ENCODE data around the gene LZTS2. TPM values are rescaled to one million over a fixed set of nuclear protein-coding genes. Genes with fewer than 3 reads are reported as not detected.

LZTS2 gene
- total RNA-seq, 2 experiments from 2014 or later: 12.0 to 12.5 TPM

GRCh38 chr10:101040851-101041250, 41.2 kb downstream of the LZTS2 start:
- no peak overlapping the region for H3K4me3 Mint-ChIP-seq
- H3K27ac Mint-ChIP-seq: no peak overlapping the region
- DNase-seq: no peak
- no peaks in the 10 kb centered on the region for H3K9me3 Mint-ChIP-seq
- no peaks in the 10 kb centered on the region for H3K27me3 Mint-ChIP-seq
- CTCF ChIA-PET: interaction anchor here (0.7 to 28.4 kb wide), 13 partner anchors 9 to 558 kb away, joined by 3 to 559 read pairs (median 5); partner anchors contain the start of genes KAZALD1, PDZD7 and SFXN3
- peaks cover 3% of the 10 kb centered on the region for H3K36me3 Mint-ChIP-seq
- intact Hi-C loops (cut with micrococcal nuclease): loop anchor here (1.0 to 5.0 kb wide), 2 partner anchors 26 to 101 kb away; no protein-coding TSS in a partner anchor
- POLR2A ChIA-PET: no interaction called here
- H3K4me1 Mint-ChIP-seq (ENCODE audit: low read depth): peaks cover 21% of the 10 kb centered on the region

DNA sequence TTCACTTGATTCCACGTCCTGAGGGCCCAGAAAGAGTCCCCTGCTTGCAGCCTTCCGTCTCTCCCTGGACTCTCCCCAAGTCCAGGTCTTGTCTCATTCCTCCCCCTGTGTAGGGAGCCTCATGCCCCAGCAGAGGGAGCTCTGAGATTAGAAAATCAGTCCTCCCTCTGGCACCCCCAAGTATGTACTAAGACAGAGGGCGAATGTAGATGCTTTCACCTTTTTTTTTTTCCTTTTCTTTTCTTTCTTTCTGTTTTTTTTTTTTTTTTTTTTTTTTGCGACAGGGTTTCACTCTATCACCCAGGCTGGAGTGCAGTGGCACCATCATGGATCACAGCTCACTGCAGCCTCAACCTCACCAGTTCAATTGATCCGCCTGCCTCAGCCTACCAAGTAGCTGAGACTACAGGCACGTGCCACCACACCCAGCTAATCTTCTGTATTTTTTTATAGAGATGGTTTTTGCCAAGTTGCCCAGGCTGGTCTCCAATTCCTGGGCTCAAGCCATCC, 41.7 kb downstream of the LZTS2 start:
- Mint-ChIP-seq H3K27ac (no peak overlapping the region), H3K4me3 (no peak overlapping the region), H3K27me3 (peaks cover 3% of the 10 kb centered on the region), H3K36me3 (peaks cover 3% of the 10 kb centered on the region), H3K9me3 (no peaks in the 10 kb centered on the region), H3K4me1 (ENCODE audit: low read depth) (peaks cover 21% of the 10 kb centered on the region)
- CTCF ChIA-PET: interaction anchor here (0.6 to 28.4 kb wide), 22 partner anchors 10 to 559 kb away, joined by 3 to 559 read pairs (median 4); partner anchors contain the start of genes KAZALD1, PDZD7 and SFXN3
- intact Hi-C loops (cut with micrococcal nuclease): loop anchor here (1.0 to 5.0 kb wide), 2 partner anchors 26 to 101 kb away; no protein-coding TSS in a partner anchor
- POLR2A ChIA-PET: interaction anchor here (2.7 kb wide), 1 partner anchor 10 kb away, joined by 14 read pairs; the partner anchor contains the start of genes PDZD7 and SFXN3
- DNase-seq: peak; percentile 82

DNA sequence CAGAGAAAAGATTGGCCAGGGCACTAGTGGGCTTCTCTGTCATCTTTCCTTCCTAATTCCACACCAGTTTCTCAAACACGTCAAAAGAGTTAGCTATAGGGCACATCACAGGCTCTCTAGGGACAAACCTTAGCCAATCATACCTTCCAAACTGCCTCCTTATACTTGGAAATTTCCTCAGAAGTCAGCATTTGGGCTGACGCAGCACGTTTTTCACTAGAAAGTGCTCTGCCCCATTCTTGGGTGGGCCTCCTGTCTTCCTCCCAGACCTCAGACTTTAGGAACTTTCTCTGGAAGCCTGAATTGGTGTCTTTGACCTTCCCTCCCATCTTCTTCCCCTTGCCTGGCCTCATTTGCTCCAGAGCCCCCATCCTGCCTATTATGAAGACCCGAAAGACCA, 42.5 kb downstream of the LZTS2 start:
- DNase-seq: no peak
- POLR2A ChIA-PET: interaction anchor here (2.7 kb wide), 1 partner anchor 11 kb away, joined by 14 read pairs; the partner anchor contains the start of genes PDZD7 and SFXN3
- intact Hi-C loops (cut with micrococcal nuclease): loop anchor here (1.0 to 5.0 kb wide), 3 partner anchors 10 to 100 kb away; no protein-coding TSS in a partner anchor
- Mint-ChIP-seq H3K4me3 (peak overlapping the region; percentile 96), H3K9me3 (no peaks in the 10 kb centered on the region), H3K4me1 (ENCODE audit: low read depth) (peaks cover 21% of the 10 kb centered on the region), H3K36me3 (peaks cover 3% of the 10 kb centered on the region), H3K27ac (peak overlapping the region; percentile 89), H3K27me3 (peaks cover 11% of the 10 kb centered on the region)
- CTCF ChIA-PET: interaction anchor here (0.8 to 28.4 kb wide), 19 partner anchors 9 to 560 kb away, joined by 3 to 559 read pairs (median 9); partner anchors contain the start of genes KAZALD1, PDZD7 and SFXN3

DNA sequence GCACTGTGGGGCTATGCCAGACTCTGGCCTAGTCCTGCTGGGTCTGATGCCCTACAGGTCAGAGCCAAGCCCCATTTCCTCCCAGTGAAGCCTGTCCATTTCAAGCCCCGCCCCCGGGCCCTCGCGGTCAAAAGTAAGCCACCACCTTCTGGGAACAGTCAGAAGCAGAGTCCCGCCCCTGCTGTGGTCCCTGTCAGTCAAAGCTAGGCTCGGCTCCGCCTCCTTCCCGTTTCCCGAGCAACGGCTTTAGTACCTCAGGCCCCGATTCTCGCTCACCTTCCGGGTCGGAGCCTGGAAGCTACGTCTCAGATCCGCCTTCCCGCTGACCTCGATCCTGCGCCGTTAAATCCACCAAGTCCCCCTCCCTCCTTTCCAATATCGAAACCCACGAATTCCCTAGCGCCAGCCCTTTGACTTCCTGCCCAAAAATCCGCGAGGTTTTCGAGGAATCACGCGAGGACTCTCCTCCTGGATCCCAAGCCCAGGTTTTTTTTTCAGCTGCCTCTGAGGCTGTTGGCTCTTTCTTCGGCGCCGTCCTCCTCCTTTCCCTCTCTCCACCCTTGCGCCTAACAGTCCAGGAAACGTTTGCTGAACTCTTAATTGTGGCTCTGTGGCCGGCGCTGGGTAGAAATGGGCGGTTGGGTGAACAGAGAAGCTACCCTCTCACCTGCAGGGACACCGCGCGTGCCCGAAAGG, 43.2 kb downstream of the LZTS2 start:
- Mint-ChIP-seq H3K27me3 (peaks cover 18% of the 10 kb centered on the region), H3K27ac (peak overlapping the region; percentile 89), H3K4me3 (peak overlapping the region; percentile 96), H3K36me3 (peaks cover 1% of the 10 kb centered on the region), H3K4me1 (ENCODE audit: low read depth) (peaks cover 21% of the 10 kb centered on the region), H3K9me3 (no peaks in the 10 kb centered on the region)
- intact Hi-C loops (cut with micrococcal nuclease): loop anchor here (1.0 to 5.0 kb wide), 3 partner anchors 11 to 99 kb away; no protein-coding TSS in a partner anchor
- POLR2A ChIA-PET: interaction anchor here (1.0 to 2.7 kb wide), 4 partner anchors 12 to 99 kb away, joined by 3 to 14 read pairs (median 4); partner anchors contain the start of genes PDZD7 and SFXN3
- DNase-seq: peak; percentile 96
- CTCF ChIA-PET: interaction anchor here (0.8 to 28.4 kb wide), 17 partner anchors 8 to 560 kb away, joined by 3 to 559 read pairs (median 9); partner anchors contain the start of genes KAZALD1, LZTS2, PDZD7 and SFXN3

DNA sequence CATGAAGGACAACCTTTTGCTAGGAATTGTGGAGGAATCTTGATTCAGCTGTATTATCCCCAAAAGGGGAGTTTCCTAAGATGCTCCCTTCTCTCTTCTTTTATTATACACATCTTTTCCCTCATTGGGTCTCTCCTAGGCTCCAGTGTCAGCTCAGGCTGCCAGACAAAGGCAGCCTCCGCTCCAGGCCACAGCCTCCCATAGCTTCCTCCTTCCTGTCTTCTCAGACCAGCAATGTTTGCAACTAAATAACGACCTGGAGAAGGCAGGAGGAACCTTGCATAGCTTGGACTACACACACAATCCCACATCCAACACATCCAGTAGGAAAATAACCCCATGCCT, 43.7 kb downstream of the LZTS2 start:
- Mint-ChIP-seq H3K4me3 (peak overlapping the region; percentile 96), H3K9me3 (no peaks in the 10 kb centered on the region), H3K36me3 (peaks cover 1% of the 10 kb centered on the region), H3K27ac (no peak overlapping the region), H3K27me3 (peaks cover 22% of the 10 kb centered on the region), H3K4me1 (ENCODE audit: low read depth) (peaks cover 22% of the 10 kb centered on the region)
- intact Hi-C loops (cut with micrococcal nuclease): loop anchor here (5.0 kb wide), 1 partner anchor 99 kb away; no protein-coding TSS in a partner anchor
- DNase-seq: no peak
- CTCF ChIA-PET: interaction anchor here (0.8 to 28.4 kb wide), 18 partner anchors 8 to 559 kb away, joined by 3 to 559 read pairs (median 7); partner anchors contain the start of genes KAZALD1, LZTS2, PDZD7 and SFXN3
- POLR2A ChIA-PET: interaction anchor here (1.0 to 2.7 kb wide), 4 partner anchors 12 to 99 kb away, joined by 3 to 14 read pairs (median 4); partner anchors contain the start of genes PDZD7 and SFXN3

DNA sequence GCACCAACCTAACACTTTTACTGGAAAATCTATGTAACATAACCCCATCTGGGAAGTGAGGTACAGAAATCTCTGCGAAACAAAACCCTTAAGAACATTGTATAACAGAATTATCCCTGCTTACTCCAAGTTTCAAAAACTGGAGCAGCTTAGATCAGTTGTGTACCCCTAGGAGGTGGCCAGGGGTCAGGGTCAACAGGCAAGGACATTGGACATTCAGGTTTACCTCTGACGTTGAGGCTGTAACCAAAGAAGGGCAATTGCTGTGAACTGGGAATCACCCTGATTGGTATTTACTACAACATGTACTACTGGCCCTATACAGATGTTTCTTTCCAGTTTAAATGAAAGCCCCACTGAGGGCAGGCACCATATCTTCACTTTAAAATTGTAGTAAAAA, 44.5 kb downstream of the LZTS2 start:
- Mint-ChIP-seq H3K9me3 (no peaks in the 10 kb centered on the region), H3K36me3 (peaks cover 1% of the 10 kb centered on the region), H3K4me1 (ENCODE audit: low read depth) (peaks cover 24% of the 10 kb centered on the region), H3K27me3 (peaks cover 30% of the 10 kb centered on the region), H3K4me3 (no peak overlapping the region), H3K27ac (no peak overlapping the region)
- ChIA-PET POLR2A (interaction anchor here (1.1 kb wide), 1 partner anchor 20 kb away, joined by 3 read pairs; no protein-coding TSS in a partner anchor), CTCF (interaction anchor here (0.9 to 28.4 kb wide), 8 partner anchors 11 to 98 kb away, joined by 3 to 559 read pairs (median 10); partner anchors contain the start of genes KAZALD1, PDZD7 and SFXN3)
- DNase-seq: no peak
- intact Hi-C loops (cut with micrococcal nuclease): loop anchor here (5.0 kb wide), 1 partner anchor 98 kb away; no protein-coding TSS in a partner anchor

GRCh38 chr10:101046332-101047238, 47.0 kb downstream of the LZTS2 start:
- no peak for DNase-seq
- Mint-ChIP-seq H3K36me3 (no peaks in the 10 kb centered on the region), H3K27me3 (peaks cover 47% of the 10 kb centered on the region), H3K9me3 (no peaks in the 10 kb centered on the region), H3K27ac (no peak overlapping the region), H3K4me3 (no peak overlapping the region), H3K4me1 (ENCODE audit: low read depth) (peaks cover 35% of the 10 kb centered on the region)
- ChIA-PET POLR2A (interaction anchor here (1.3 kb wide), 1 partner anchor 16 kb away, joined by 3 read pairs; the partner anchor contains the start of gene KAZALD1), CTCF (interaction anchor here (0.6 to 28.4 kb wide), 6 partner anchors 8 to 48 kb away, joined by 3 to 559 read pairs (median 3); partner anchors contain the start of gene KAZALD1)
- intact Hi-C loops (cut with micrococcal nuclease): loop anchor here (5.0 kb wide), 1 partner anchor 181 kb away; the partner anchor contains the start of gene LBX1

DNA sequence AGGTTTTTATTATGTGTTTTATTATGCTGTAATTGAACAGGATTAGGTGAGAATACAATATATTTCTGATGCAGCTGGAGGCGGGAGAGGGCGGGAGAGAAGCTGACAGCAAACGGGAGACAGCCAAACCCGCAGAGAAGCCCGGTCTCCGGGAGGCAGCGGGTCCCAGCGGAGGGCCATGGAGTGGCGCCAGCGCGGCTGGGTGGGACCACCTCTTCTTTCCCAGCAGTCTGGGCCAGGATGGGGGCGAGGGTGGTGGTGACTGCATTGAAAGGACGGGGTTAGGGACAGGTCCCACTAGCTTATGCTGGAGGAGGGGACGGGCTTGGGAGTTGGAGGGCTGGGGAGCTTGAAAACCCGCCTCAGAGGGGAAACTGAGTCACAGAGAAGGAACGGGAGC, 47.7 kb downstream of the LZTS2 start:
- intact Hi-C loops (cut with micrococcal nuclease): loop anchor here (5.0 kb wide), 1 partner anchor 180 kb away; the partner anchor contains the start of gene LBX1
- CTCF ChIA-PET: interaction anchor here (0.6 to 28.4 kb wide), 3 partner anchors 8 to 1518 kb away, joined by 3 to 559 read pairs (median 5); partner anchors contain the start of gene KAZALD1
- no peak for DNase-seq
- Mint-ChIP-seq H3K4me3 (no peak overlapping the region), H3K4me1 (ENCODE audit: low read depth) (peaks cover 28% of the 10 kb centered on the region), H3K27ac (no peak overlapping the region), H3K9me3 (no peaks in the 10 kb centered on the region), H3K36me3 (no peaks in the 10 kb centered on the region), H3K27me3 (peaks cover 47% of the 10 kb centered on the region)
- POLR2A ChIA-PET: no interaction called here

DNA sequence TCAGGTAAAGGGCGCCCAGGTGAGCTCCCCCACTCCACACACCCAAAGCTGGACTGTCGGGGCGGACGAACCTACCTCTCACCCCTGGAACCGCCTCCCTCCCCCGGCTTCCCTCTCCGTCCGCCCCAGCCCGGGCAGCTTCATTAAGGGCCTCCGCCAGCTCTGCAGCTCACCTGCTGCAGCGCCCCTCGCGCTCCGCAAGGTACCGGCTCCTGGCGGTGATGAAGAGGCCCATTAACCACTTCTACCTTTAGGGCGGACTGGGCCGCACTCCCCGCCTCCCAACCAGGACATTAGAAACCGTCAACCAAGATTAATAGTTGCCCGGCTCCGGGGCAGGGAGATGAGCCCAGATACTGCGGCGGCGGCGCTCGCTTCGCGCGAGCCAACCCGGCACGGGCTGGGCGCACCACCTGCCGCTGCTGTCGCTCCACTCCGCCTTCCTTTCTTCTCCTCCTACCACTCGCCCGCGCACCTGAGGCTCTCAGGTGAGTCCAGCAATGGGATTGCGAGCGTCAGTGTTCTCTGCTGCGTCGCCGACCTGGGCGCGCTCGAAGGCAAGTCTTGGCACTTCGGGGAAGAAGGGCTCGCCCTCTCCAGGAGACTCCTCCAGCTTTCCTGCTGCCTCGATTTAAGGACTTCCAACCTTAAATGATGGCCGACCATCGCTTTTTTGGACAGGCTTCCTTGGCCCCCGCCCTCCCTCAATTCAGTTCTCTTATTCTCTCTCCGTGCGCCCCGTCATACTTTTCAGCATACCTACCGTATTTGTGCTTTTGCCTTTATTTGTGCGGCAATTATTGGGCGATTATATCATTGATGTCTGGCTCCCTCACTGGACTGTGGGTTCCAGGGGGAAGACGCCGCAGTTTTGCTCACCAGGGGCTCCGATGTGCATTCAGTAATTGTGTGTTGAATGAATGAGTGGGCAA, 48.6 kb downstream of the LZTS2 start:
- POLR2A ChIA-PET: no interaction called here
- Mint-ChIP-seq H3K4me1 (ENCODE audit: low read depth) (peaks cover 19% of the 10 kb centered on the region), H3K4me3 (no peak overlapping the region), H3K36me3 (no peaks in the 10 kb centered on the region), H3K27ac (no peak overlapping the region), H3K9me3 (no peaks in the 10 kb centered on the region), H3K27me3 (peaks cover 47% of the 10 kb centered on the region)
- intact Hi-C loops (cut with micrococcal nuclease): loop anchor here (5.0 kb wide), 1 partner anchor 179 kb away; the partner anchor contains the start of gene LBX1
- DNase-seq: no peak
- CTCF ChIA-PET: interaction anchor here (0.6 to 28.4 kb wide), 3 partner anchors 8 to 1519 kb away, joined by 3 to 559 read pairs (median 56); partner anchors contain the start of gene KAZALD1

Measured in activated CD4-positive, alpha-beta memory T cell treated with anti-CD3 and anti-CD28 coated beads for 36 hours (primary cell).